HG02870 (cell line): ENCODE measurements around the gene LYSET.
A peak's percentile ranks its signal among the peaks of the same experiment; 100 is the strongest.
"Not testable (repeated sequence)": the region's sequence is repeated elsewhere in the genome, so short reads cannot be mapped to it uniquely, and the experiment has no call there.

ENCODE experiments used
- ATAC-seq: cut with Tn5 transposase; IDR thresholded peaks from one replicate; pipeline ENCODE4 v1.9.1; 2021; ENCODE audit warnings: mild to moderate bottlenecking, moderate library complexity; ENCODE audit not compliant: unreplicated experiment

The LYSET gene

GRCh38 chr14:93184391-93185348 is at the start of gene LYSET, which contains the start of gene MOAP1:
Gene LYSET, plus strand, starts transcription at chr14:93185317. Its CDS starts 89 bp downstream, at chr14:93185406.
Gene MOAP1, minus strand, starts transcription at chr14:93184897. Its CDS starts 655 bp downstream, at chr14:93184242.
- ATAC-seq: peak; percentile 80

- ATAC-seq: no peak
Observed at GRCh38 chr14:93135399-93135798, 49.7 kb upstream of the LYSET start.

- no peak for ATAC-seq
Observed at GRCh38 chr14:93136009-93136408, 49.1 kb upstream of the LYSET start.

GRCh38 chr14:93136508-93136907 is 48.6 kb upstream of the LYSET start:
- not testable (repeated sequence) for ATAC-seq

- ATAC-seq: no peak
Observed at GRCh38 chr14:93137864-93138263, 47.3 kb upstream of the LYSET start.

GRCh38 chr14:93142854-93143652 is 42.1 kb upstream of the LYSET start:
- ATAC-seq: no peak

- peak; percentile 88 for ATAC-seq
Observed at GRCh38 chr14:93146119-93146518, 39.0 kb upstream of the LYSET start.

- no peak for ATAC-seq
Observed at GRCh38 chr14:93148979-93149378, 36.1 kb upstream of the LYSET start.

- no peak for ATAC-seq
Observed at GRCh38 chr14:93150227-93151208, 34.6 kb upstream of the LYSET start.

- no peak for ATAC-seq
Observed at GRCh38 chr14:93153121-93153520, 32.0 kb upstream of the LYSET start.

- ATAC-seq: no peak
Observed at GRCh38 chr14:93155667-93156066, 29.4 kb upstream of the LYSET start.

GRCh38 chr14:93156693-93157369 is 28.3 kb upstream of the LYSET start:
- ATAC-seq: no peak

- not testable (repeated sequence) for ATAC-seq
Observed at GRCh38 chr14:93158349-93158748, 26.8 kb upstream of the LYSET start.

- ATAC-seq: not testable (repeated sequence)
Observed at GRCh38 chr14:93159625-93160352, 25.3 kb upstream of the LYSET start.

- no peak for ATAC-seq
Observed at GRCh38 chr14:93160353-93160801, 24.7 kb upstream of the LYSET start.

- no peak for ATAC-seq
Observed at GRCh38 chr14:93161411-93161940, 23.6 kb upstream of the LYSET start.

- no peak for ATAC-seq
Observed at GRCh38 chr14:93163564-93163963, 21.6 kb upstream of the LYSET start.
